ENCODE results near the gene SMIM28.

GRCh38 chr6:138386897-138387296 lies 9.2 kb downstream of the SMIM28 start:
- TF ChIP-seq EZH2phosphoT487 (IDR thresholded peaks at IDR 0.05; ENCODE audit: borderline replicate concordance), result no peak
- TF ChIP-seq, protein P1, sequence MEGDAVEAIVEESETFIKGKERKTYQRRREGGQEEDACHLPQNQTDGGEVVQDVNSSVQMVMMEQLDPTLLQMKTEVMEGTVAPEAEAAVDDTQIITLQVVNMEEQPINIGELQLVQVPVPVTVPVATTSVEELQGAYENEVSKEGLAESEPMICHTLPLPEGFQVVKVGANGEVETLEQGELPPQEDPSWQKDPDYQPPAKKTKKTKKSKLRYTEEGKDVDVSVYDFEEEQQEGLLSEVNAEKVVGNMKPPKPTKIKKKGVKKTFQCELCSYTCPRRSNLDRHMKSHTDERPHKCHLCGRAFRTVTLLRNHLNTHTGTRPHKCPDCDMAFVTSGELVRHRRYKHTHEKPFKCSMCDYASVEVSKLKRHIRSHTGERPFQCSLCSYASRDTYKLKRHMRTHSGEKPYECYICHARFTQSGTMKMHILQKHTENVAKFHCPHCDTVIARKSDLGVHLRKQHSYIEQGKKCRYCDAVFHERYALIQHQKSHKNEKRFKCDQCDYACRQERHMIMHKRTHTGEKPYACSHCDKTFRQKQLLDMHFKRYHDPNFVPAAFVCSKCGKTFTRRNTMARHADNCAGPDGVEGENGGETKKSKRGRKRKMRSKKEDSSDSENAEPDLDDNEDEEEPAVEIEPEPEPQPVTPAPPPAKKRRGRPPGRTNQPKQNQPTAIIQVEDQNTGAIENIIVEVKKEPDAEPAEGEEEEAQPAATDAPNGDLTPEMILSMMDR (conservative IDR thresholded peaks at IDR 0.05; ENCODE audit: low read length), result no peak

All from Loucy (cell line).